ENCODE measurements around the gene ZNF480.

DNA sequence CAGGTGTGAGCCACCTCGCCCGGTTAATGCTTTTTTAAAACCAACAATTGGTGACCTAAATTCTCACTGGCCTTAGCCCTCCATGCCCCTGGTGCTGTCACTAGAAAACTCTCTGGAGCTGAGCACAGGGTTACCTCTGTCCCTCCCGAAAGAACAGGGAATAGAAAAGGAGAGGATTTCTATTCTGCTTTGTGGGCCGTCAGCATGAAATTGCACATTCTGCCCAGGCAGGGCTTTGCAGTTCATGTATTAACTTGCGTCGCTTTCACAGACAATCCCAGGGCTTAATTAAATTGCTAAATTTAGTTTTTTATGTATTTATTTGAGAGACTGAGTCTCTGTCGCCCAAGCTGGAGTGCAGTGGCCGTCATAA is 583 bp upstream of the ZNF480 start:
- TF ChIP-seq, protein P1, sequence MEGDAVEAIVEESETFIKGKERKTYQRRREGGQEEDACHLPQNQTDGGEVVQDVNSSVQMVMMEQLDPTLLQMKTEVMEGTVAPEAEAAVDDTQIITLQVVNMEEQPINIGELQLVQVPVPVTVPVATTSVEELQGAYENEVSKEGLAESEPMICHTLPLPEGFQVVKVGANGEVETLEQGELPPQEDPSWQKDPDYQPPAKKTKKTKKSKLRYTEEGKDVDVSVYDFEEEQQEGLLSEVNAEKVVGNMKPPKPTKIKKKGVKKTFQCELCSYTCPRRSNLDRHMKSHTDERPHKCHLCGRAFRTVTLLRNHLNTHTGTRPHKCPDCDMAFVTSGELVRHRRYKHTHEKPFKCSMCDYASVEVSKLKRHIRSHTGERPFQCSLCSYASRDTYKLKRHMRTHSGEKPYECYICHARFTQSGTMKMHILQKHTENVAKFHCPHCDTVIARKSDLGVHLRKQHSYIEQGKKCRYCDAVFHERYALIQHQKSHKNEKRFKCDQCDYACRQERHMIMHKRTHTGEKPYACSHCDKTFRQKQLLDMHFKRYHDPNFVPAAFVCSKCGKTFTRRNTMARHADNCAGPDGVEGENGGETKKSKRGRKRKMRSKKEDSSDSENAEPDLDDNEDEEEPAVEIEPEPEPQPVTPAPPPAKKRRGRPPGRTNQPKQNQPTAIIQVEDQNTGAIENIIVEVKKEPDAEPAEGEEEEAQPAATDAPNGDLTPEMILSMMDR (IDR thresholded peaks at IDR 0.05; ENCODE audit: low read length): no peak
- TF ChIP-seq EZH2 (optimal IDR thresholded peaks at IDR 0.05; ENCODE audit: low read depth, low read length): no peak
- no peak for TF ChIP-seq EZH2phosphoT487 (IDR thresholded peaks at IDR 0.05; ENCODE audit: low read length)

All from MM.1S (cell line).